Activated naive CD8-positive, alpha-beta T cell treated with anti-CD3 and anti-CD28 coated beads, Interleukin-2, amount 10 ng/mL, durations not matched to agents 7 days and 5 days (primary cell): ENCODE results near the gene KRT71. TPM values are rescaled to one million over a fixed set of nuclear protein-coding genes. Genes with fewer than 3 reads are reported as not detected.

Experiments
- ATAC-seq: fragments of 150-1000 bp; cut with Tn5 transposase; one replicate; pipeline ENCODE4 v1.10.0; 2021; ENCODE audit warnings: low read depth, moderate library complexity
- POLR2A ChIA-PET: fragments of 350-600 bp; sonication (Branson Sonifier 250); formaldehyde crosslinking; loops from one replicate; lab custom pipeline; 2021; ENCODE audit warnings: antibody characterized with exemption; lab: Charles Lee
- DNase-seq: peaks from one replicate; pipeline ENCODE4 v3.0.0; 2021
- H3K27ac Mint-ChIP-seq: one replicate; pipeline ENCODE4 v1.8.0; 2022; ENCODE audit warnings: mild to moderate bottlenecking, mixed read lengths
- H3K27me3 Mint-ChIP-seq: one replicate; pipeline ENCODE4 v1.8.0; 2022; ENCODE audit warnings: mild to moderate bottlenecking, moderate library complexity, mixed read lengths
- H3K36me3 Mint-ChIP-seq: one replicate; pipeline ENCODE4 v1.8.0; 2021; ENCODE audit warnings: mild to moderate bottlenecking, mixed read lengths
- H3K4me1 Mint-ChIP-seq: one replicate; pipeline ENCODE4 v1.8.0; 2021; ENCODE audit warnings: mixed read lengths
- H3K4me3 Mint-ChIP-seq: one replicate; pipeline ENCODE4 v1.8.0; 2022; ENCODE audit warnings: mild to moderate bottlenecking, moderate library complexity, mixed read lengths
- H3K9me3 Mint-ChIP-seq: one replicate; pipeline ENCODE4 v1.8.0; 2021; ENCODE audit warnings: mixed read lengths
- total RNA-seq, 2 experiments: library from RNA; stranded (reverse); gene quantifications; one replicate each; pipeline ENCODE4 v1.2.3, GENCODE V29; 2021

The KRT71 gene
- total RNA-seq, 2 experiments from 2014 or later: not detected

DNA sequence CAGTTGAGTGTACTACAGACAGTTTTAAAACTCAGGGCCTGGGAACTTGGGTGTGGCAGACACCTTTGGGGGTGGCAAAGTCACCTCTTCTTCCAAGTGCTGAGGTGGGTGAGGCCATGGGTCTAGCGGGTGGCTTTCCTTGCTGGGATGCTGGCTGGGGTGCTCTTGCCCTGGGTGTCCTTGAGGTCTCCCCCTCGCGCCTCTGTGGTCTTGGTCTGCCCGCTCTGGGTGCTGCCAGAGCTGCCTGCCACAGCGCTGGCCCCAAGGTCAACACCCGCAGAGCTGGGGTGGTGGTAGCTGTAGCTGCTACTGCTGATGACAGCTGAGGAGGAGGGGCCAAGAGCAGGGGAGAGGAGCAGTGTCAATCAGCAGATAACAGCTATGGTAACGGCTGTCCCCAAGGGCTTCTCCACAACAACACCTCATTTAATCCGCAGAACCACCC lies 13.9 kb upstream of the KRT71 start:
- Mint-ChIP-seq H3K9me3 (no peaks in the 10 kb centered on the region), H3K27me3 (peaks cover 21% of the 10 kb centered on the region), H3K27ac (no peak overlapping the region), H3K36me3 (no peaks in the 10 kb centered on the region), H3K4me1 (no peaks in the 10 kb centered on the region), H3K4me3 (no peak overlapping the region)
- DNase-seq (no peak), ATAC-seq (no peak)
- POLR2A ChIA-PET: no interaction called here

DNA sequence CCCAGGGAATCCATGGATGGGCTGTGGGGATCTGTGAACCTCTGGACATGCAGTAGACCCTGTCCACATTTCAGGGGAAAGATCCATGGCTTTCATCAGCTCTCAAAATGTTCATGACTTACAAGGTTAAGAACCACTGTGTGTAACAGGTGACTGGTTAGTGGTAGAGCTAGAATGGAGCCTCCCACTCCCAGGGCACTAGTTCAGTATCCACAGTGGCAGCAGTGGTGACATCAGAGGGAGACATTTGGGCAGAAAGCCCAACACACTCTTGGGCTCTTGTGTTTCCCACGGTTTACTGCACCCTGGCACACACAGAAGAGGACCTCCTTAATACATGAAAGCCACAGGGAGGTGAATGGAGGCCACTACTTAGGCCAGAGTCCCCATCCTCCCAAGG lies 11.6 kb upstream of the KRT71 start:
- H3K4me1 Mint-ChIP-seq: no peaks in the 10 kb centered on the region
- H3K9me3 Mint-ChIP-seq: no peaks in the 10 kb centered on the region
- no peak overlapping the region for H3K4me3 Mint-ChIP-seq
- ATAC-seq (no peak), DNase-seq (no peak)
- H3K27me3 Mint-ChIP-seq: peaks cover 31% of the 10 kb centered on the region
- POLR2A ChIA-PET: no interaction called here
- H3K36me3 Mint-ChIP-seq: no peaks in the 10 kb centered on the region
- H3K27ac Mint-ChIP-seq: no peak overlapping the region

DNA sequence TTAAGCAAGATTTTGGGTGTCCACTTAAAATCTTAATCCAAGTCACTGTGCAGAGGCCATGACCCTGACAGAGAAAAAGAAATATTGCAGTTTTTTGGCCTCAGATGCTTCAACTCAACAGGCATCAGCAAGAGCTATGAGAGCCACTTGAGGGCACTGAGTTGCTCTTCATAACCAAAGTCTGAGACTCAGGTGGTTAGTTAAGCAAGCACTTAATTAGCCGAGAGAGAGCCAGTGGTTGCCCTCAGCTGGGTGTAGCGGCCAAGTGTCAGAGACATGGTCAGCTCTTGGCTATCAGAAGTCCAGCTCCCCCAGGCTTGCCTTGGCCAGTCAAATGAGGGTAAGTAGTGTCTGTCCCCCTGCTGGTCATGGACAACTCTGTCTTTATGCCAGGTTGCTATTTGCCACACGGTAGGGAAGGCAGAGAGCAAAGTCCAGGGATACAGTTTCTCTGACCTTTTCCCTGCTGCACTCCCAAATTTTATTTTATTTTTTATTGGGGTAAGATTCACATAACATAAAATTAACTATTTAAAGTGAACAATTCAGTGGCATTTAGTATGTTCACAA lies 9.0 kb upstream of the KRT71 start:
- peaks cover 31% of the 10 kb centered on the region for H3K27me3 Mint-ChIP-seq
- POLR2A ChIA-PET: no interaction called here
- no peak for DNase-seq
- H3K36me3 Mint-ChIP-seq: no peaks in the 10 kb centered on the region
- ATAC-seq: no peak
- H3K9me3 Mint-ChIP-seq: no peaks in the 10 kb centered on the region
- H3K4me1 Mint-ChIP-seq: no peaks in the 10 kb centered on the region
- H3K4me3 Mint-ChIP-seq: no peak overlapping the region
- H3K27ac Mint-ChIP-seq: no peak overlapping the region

DNA sequence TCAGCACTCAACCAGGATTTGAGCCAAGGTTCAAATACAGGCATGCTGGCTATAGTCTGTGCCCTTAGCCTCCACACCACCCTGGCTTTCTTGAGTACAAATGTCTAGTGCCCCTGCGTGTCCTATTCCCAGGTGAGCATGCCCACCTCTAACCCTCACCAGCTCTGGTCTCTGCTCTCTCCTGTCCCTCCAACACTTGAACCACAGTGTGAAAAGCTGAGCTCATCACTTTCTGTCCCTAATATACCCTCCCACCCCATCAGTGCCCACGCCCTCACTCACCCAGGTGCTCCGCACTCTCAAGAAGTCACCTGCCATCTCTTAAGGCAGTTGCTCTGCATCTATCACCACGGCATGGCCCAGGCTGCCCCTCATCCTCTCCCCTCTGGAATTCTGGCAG lies 7.0 kb upstream of the KRT71 start:
- peaks cover 28% of the 10 kb centered on the region for H3K27me3 Mint-ChIP-seq
- POLR2A ChIA-PET: no interaction called here
- no peak overlapping the region for H3K27ac Mint-ChIP-seq
- no peaks in the 10 kb centered on the region for H3K9me3 Mint-ChIP-seq
- ATAC-seq (no peak), DNase-seq (no peak)
- no peak overlapping the region for H3K4me3 Mint-ChIP-seq
- H3K36me3 Mint-ChIP-seq: no peaks in the 10 kb centered on the region
- H3K4me1 Mint-ChIP-seq: no peaks in the 10 kb centered on the region

DNA sequence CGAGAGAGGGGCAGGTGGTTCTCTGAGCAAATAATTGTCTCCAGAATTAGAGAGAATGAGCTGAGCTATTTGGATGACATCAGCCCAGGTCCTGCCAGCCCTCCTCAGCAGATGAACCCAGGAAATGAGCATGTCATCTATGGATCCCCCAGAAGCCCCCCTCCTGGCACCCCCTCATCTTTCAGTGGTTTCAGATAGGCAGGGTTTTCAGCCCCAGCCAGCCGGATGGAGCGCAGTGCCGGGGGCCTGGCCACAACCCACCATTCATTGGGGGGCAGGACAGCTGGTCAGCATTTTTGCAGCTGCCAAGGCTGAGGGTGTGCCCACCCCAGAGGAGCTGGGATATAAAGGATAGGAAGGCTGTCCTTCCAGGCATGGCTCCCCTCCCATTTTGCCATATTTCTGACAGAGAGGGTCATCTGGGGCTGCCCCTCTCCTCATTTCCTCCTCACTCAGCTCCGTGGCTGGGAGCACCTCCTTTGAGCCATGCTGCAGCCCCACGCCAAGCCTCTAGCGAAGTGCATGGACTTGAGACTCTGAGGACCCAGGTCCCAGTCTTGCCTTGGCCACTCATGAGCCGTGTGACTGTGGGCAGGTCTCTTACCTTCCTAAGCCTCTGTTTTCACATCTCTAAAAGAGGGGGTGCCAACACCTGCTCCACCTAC lies 6.0 kb upstream of the KRT71 start:
- ATAC-seq: no peak

DNA sequence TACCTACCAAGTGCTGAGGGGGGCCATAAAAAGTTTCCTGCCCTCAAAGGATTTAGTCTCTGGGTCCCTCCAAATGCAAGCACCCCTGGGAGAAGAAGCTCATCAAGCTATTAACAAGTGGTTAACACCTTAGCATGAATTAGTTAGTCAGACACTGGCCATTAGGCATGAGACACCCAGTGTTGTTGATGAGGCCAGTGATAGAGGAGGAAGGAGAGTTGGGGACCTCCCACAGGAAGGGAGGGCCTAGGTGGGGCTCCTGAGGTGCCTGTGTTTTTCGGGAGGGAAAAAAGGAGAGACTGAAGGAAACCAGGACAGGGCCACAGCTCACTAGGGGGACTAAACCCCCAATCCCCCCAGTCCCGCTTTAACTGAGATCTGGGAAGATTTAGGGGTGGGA lies 4.5 kb upstream of the KRT71 start:
- no peak overlapping the region for H3K27ac Mint-ChIP-seq

More for the DNA sequence above, 6.0 kb upstream of the KRT71 start:
- H3K27me3 Mint-ChIP-seq: peaks cover 27% of the 10 kb centered on the region
- no peak for DNase-seq
- POLR2A ChIA-PET: no interaction called here
- no peak overlapping the region for H3K27ac Mint-ChIP-seq
- H3K4me1 Mint-ChIP-seq: no peaks in the 10 kb centered on the region
- no peak overlapping the region for H3K4me3 Mint-ChIP-seq
- H3K36me3 Mint-ChIP-seq: no peaks in the 10 kb centered on the region
- H3K9me3 Mint-ChIP-seq: no peaks in the 10 kb centered on the region

DNA sequence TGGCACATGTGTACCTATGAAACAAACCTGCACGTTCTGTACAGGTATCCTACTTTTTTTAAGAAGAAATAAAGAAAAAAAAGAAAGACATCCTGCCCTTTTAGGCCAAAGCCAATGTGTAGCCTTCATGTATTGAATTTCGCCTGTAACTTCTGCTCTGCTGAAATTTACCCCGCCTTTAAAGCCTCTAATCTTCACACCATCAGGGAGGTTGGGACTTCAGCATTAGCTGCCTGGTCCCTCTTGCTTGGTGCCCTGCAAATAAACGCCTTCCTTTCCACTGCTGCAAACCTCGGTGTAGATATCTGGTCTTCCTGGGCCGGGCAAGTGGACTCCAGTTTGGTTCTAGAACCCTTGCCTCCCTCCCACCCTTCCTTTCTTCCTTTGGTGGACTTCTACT lies 2.6 kb upstream of the KRT71 start:
- ATAC-seq: no peak
- Mint-ChIP-seq H3K4me3 (no peak overlapping the region), H3K9me3 (no peaks in the 10 kb centered on the region), H3K36me3 (no peaks in the 10 kb centered on the region), H3K27me3 (peaks cover 9% of the 10 kb centered on the region), H3K4me1 (no peaks in the 10 kb centered on the region), H3K27ac (no peak overlapping the region)
- POLR2A ChIA-PET: no interaction called here
- DNase-seq: no peak

More for the DNA sequence above, 4.5 kb upstream of the KRT71 start:
- Mint-ChIP-seq H3K4me3 (no peak overlapping the region), H3K36me3 (no peaks in the 10 kb centered on the region), H3K4me1 (no peaks in the 10 kb centered on the region), H3K9me3 (no peaks in the 10 kb centered on the region), H3K27me3 (peaks cover 19% of the 10 kb centered on the region)
- no peak for ATAC-seq
- POLR2A ChIA-PET: no interaction called here
- no peak for DNase-seq

DNA sequence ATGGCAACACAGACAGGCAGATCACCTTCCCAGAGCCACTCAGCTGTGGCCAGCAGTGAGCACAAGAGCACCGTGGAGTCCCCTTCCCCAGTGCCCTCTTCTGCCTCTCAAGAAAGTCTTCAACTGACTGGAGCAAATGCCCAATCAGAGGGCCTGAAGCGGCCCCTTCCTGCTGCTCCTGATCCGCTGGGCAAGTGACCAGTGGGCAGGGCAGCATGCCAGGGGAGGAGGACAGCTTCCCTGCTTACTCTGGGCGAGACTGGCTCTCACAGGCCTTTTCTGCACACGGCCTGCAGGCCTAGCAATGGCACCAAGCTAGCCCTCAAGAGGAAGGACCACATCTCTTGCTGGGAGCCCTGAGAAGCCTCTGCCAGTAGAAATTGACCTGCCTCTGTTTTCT lies 890 bp downstream of the KRT71 start:
- H3K36me3 Mint-ChIP-seq: no peaks in the 10 kb centered on the region
- peaks cover 3% of the 10 kb centered on the region for H3K27me3 Mint-ChIP-seq
- H3K4me3 Mint-ChIP-seq: no peak overlapping the region
- no peaks in the 10 kb centered on the region for H3K9me3 Mint-ChIP-seq
- DNase-seq (no peak), ATAC-seq (no peak)
- no peak overlapping the region for H3K27ac Mint-ChIP-seq
- POLR2A ChIA-PET: no interaction called here
- no peaks in the 10 kb centered on the region for H3K4me1 Mint-ChIP-seq

DNA sequence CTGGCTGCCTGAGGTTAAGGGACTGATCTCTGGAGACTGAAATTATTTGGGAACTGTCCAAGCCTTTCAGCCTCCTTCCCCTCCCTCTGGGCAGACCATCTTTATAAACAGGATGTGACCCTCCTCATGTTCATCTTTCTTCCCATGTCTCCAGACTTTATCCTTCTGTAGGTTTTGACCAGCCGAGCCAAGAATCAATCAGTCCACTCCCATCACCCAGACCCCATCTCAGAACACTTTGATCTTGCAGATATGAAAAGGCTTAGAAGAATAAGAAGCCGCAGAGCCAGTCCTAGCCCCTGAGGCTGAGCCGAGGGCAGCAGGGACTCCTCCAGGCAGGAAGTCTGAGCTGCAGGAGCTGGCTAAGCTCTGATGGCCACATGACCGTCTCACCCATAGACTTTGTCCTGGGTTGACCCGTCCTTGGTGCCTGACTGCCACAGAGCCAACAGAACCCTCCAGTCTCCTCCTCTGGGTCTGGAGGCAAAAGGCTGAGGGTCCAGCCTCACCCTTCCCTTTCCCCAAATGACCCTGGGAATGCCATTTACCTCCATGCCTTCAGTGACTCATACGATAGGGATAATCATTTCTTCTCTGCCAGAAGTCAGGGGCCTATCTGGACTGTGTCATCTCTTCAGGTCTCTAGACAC lies 1.6 kb downstream of the KRT71 start:
- DNase-seq (no peak), ATAC-seq (no peak)
- H3K4me3 Mint-ChIP-seq: no peak overlapping the region
- H3K27me3 Mint-ChIP-seq: peaks cover 3% of the 10 kb centered on the region
- no peak overlapping the region for H3K27ac Mint-ChIP-seq
- POLR2A ChIA-PET: no interaction called here
- no peaks in the 10 kb centered on the region for H3K9me3 Mint-ChIP-seq
- H3K36me3 Mint-ChIP-seq: no peaks in the 10 kb centered on the region
- no peaks in the 10 kb centered on the region for H3K4me1 Mint-ChIP-seq

DNA sequence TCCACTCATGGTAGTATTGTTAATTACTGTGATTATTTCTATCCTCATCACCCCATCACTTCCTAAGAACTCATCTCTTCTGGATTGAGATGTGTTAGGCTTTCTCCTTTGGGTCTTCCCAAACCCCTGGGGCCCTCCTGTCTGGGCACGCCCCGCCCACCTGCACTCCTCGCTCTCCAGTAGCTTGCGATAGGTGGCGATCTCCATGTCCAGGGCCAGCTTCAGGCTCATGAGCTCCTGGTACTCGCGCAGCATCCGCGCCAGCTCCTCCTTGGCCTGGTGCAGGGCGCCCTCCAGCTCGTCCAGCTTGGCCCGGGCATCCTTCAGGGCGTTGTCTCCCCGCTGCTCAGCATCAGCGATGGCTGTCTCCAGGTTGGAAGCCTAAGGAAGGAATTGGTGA lies 6.8 kb downstream of the KRT71 start:
- no peak for DNase-seq
- no peaks in the 10 kb centered on the region for H3K36me3 Mint-ChIP-seq
- H3K27me3 Mint-ChIP-seq: no peaks in the 10 kb centered on the region
- POLR2A ChIA-PET: no interaction called here
- no peak overlapping the region for H3K4me3 Mint-ChIP-seq
- H3K9me3 Mint-ChIP-seq: no peaks in the 10 kb centered on the region
- H3K27ac Mint-ChIP-seq: no peak overlapping the region
- peaks cover 5% of the 10 kb centered on the region for H3K4me1 Mint-ChIP-seq
- no peak for ATAC-seq

DNA sequence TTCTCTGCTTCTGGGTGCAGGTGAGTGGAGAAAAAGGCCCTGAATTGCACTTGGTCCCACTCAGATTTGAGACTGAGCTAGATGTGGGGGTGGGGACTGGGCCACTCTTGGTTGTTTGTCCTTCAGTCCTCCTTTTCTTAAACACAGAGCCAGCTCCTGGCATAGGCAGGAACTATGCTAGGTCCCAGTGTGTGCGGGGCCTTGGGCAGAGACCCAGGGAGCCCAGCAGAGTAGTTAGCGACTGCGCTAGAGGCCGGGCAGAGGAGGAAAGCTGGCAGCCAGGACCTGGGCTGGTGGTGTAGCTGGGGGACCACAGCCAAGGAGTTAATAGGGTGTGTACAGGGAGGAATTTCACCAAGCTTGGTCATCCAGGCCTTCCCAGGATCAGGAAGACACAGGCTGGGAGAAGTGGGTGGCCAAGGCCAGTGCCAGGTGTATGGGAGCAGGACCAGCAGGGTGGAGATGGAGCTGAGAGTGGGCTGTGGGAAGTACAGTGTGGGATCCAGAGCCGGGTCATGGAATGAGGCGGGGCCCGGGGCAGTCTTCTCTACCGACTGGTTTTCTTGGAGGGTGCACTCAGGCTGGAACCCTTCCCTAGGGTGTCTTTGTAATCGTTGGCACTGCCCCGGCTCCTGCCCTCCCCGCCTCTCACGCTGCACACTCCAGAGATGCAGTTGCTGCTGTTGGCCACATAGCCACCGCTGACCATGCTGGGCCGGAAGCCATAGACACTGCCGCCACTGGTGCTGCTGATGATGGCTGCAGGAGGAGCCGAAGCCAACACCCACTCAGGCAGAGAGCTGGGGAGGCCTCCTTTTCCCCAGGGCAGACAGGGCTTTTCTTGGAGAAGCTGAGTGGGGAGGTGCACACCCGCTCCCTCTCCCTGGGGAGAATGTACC lies 8.7 kb downstream of the KRT71 start:
- POLR2A ChIA-PET: no interaction called here
- ATAC-seq: no peak
- no peak for DNase-seq
- no peaks in the 10 kb centered on the region for H3K27me3 Mint-ChIP-seq
- H3K36me3 Mint-ChIP-seq: no peaks in the 10 kb centered on the region
- peaks cover 5% of the 10 kb centered on the region for H3K4me1 Mint-ChIP-seq
- H3K4me3 Mint-ChIP-seq: no peak overlapping the region
- H3K27ac Mint-ChIP-seq: no peak overlapping the region
- H3K9me3 Mint-ChIP-seq: no peaks in the 10 kb centered on the region

DNA sequence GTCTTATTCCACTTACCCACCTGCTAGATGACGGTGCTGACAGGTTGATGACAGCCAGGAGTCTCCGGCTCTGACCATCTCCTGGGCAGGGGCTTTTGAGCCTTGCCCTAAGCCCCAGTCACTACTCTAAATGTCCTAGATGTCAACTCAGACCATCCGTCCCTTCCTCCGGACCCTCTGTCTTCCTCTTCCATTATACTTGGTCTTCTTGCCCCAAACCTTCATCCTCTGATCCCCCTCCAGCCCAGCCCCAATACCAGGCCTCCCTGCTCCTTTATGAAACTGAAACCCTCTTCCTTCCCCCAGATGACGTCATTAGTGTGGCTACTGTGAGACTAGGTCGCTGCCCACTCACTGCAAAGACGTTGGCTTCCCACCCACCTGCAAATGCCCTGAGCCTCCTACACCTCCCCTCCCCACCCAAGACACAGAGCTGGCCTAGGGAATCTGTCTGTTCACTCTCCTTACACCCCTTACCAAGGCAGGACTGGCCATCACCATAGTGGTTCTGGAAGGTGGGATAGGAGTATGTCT lies 10.1 kb downstream of the KRT71 start:
- no peak for DNase-seq
- H3K4me1 Mint-ChIP-seq: peaks cover 5% of the 10 kb centered on the region

DNA sequence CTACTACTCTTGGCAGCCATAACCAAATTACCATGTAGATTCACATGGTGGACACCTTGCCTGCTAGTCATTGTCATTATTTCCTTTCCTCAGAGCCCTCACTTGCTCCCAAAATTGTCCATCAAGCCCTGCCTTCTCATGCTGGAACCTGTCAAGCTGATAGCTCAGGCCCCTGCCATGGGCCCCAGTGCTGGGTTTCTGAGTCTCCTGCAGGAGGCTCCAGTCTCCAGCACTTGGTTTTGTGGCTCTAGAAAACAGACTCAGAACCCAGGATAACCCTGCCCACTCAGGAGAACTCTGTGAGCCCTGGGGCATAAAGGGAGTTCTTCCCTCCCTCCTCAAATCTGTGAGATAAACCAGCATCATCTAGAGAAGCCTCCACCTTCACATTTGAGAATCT lies 10.8 kb downstream of the KRT71 start:
- H3K27ac Mint-ChIP-seq: no peak overlapping the region
- POLR2A ChIA-PET: no interaction called here
- H3K9me3 Mint-ChIP-seq: no peaks in the 10 kb centered on the region

More for the DNA sequence above, 10.1 kb downstream of the KRT71 start:
- no peaks in the 10 kb centered on the region for H3K27me3 Mint-ChIP-seq
- POLR2A ChIA-PET: no interaction called here
- peak overlapping the region; percentile 59 for H3K27ac Mint-ChIP-seq
- no peaks in the 10 kb centered on the region for H3K9me3 Mint-ChIP-seq
- no peak overlapping the region for H3K4me3 Mint-ChIP-seq
- no peaks in the 10 kb centered on the region for H3K36me3 Mint-ChIP-seq
- ATAC-seq: no peak

More for the DNA sequence above, 10.8 kb downstream of the KRT71 start:
- Mint-ChIP-seq H3K27me3 (no peaks in the 10 kb centered on the region), H3K36me3 (no peaks in the 10 kb centered on the region), H3K4me3 (no peak overlapping the region), H3K4me1 (peaks cover 5% of the 10 kb centered on the region)
- no peak for ATAC-seq
- no peak for DNase-seq
